WTC11 (cell line): ENCODE results near the gene TMTC2.

ENCODE experiments used
- CBFB ChIP-seq: sonication (generic); formaldehyde crosslinking; IDR thresholded peaks from 2 replicates; pipeline ENCODE4 v1.8.1; 2022; ENCODE audit warnings: mild to moderate bottlenecking, low read depth, missing genetic modification reagents
- CREB1 ChIP-seq: sonication (generic); formaldehyde crosslinking; IDR thresholded peaks from 2 replicates; pipeline ENCODE4 v1.8.0; 2023; ENCODE audit warnings: mild to moderate bottlenecking, missing genetic modification reagents
- JUN ChIP-seq: sonication (generic); formaldehyde crosslinking; IDR thresholded peaks from 2 replicates; pipeline ENCODE4 v1.8.0; 2023; ENCODE audit warnings: mild to moderate bottlenecking, missing genetic modification reagents
- NFATC4 ChIP-seq: fragments of 250-450 bp; sonication (Bioruptor Pico); IDR thresholded peaks from 2 replicates; pipeline ENCODE4 v1.9.0; 2021; ENCODE audit warnings: mild to moderate bottlenecking
- NR3C1 ChIP-seq: sonication (generic); formaldehyde crosslinking; conservative IDR thresholded peaks from 2 replicates; pipeline ENCODE4 v1.8.1; 2023; ENCODE audit warnings: low read depth, mild to moderate bottlenecking, missing genetic modification reagents
- SP1 ChIP-seq: sonication (generic); formaldehyde crosslinking; conservative IDR thresholded peaks from 2 replicates; pipeline ENCODE4 v1.8.1; 2022; ENCODE audit warnings: missing genetic modification reagents
- TP53 ChIP-seq: sonication (generic); formaldehyde crosslinking; IDR thresholded peaks from 2 replicates; pipeline ENCODE4 v1.8.1; 2023; ENCODE audit warnings: mild to moderate bottlenecking, missing genetic modification reagents
- ZNF138 ChIP-seq: sonication (generic); formaldehyde crosslinking; conservative IDR thresholded peaks from 2 replicates; pipeline ENCODE4 v1.8.1; 2022; ENCODE audit warnings: mild to moderate bottlenecking, moderate library complexity, missing genetic modification reagents
- TF ChIP-seq, protein P1 (sequence below): fragments of 200-600 bp; IDR thresholded peaks from 2 replicates; pipeline ENCODE4 v1.8.0; 2022; ENCODE audit warnings: antibody characterized with exemption
- TF ChIP-seq, protein P2 (sequence below): sonication (generic); formaldehyde crosslinking; IDR thresholded peaks from 2 replicates; pipeline ENCODE4 v1.8.1; 2022; ENCODE audit warnings: low read depth, missing genetic modification reagents, borderline replicate concordance
- TF ChIP-seq, protein P3 (sequence below): sonication (generic); formaldehyde crosslinking; conservative IDR thresholded peaks from 2 replicates; pipeline ENCODE4 v1.8.1; 2022; ENCODE audit warnings: mild to moderate bottlenecking, missing genetic modification reagents
- TF ChIP-seq, protein P4 (sequence below): sonication (generic); formaldehyde crosslinking; IDR thresholded peaks from 2 replicates; pipeline ENCODE4 v1.8.1; 2023; ENCODE audit warnings: mild to moderate bottlenecking, missing genetic modification reagents, moderate library complexity
- TF ChIP-seq, protein P5 (sequence below): sonication (generic); formaldehyde crosslinking; IDR thresholded peaks from 2 replicates; pipeline ENCODE4 v1.8.1; 2023; ENCODE audit warnings: mild to moderate bottlenecking, missing genetic modification reagents, moderate library complexity
- TF ChIP-seq, protein P6 (sequence below): sonication (generic); formaldehyde crosslinking; conservative IDR thresholded peaks from 2 replicates; pipeline ENCODE4 v1.8.1; 2023; ENCODE audit warnings: mild to moderate bottlenecking, low read depth, missing genetic modification reagents, moderate library complexity

DNA sequence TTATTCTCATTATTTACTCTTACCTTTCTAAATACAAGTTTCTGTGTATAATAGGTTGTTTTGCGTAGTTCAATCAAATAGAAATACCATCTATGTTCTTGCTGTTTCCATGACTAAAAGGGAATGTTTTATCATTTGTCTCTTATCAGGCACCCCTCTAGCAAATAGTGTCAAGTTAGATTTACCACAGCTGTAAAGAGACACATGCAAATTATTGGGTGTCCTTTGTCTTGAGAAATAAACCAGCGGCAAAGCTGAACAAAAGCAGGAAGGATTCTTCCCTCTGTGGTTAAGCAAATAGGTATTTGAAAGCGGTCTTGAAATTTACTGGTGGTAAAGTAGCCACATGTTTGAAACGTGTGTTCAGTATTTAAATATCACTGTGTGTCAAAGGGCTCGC lies 405.9 kb downstream of the TMTC2 start:
- no peak for TF ChIP-seq JUN
- TF ChIP-seq, protein P1, sequence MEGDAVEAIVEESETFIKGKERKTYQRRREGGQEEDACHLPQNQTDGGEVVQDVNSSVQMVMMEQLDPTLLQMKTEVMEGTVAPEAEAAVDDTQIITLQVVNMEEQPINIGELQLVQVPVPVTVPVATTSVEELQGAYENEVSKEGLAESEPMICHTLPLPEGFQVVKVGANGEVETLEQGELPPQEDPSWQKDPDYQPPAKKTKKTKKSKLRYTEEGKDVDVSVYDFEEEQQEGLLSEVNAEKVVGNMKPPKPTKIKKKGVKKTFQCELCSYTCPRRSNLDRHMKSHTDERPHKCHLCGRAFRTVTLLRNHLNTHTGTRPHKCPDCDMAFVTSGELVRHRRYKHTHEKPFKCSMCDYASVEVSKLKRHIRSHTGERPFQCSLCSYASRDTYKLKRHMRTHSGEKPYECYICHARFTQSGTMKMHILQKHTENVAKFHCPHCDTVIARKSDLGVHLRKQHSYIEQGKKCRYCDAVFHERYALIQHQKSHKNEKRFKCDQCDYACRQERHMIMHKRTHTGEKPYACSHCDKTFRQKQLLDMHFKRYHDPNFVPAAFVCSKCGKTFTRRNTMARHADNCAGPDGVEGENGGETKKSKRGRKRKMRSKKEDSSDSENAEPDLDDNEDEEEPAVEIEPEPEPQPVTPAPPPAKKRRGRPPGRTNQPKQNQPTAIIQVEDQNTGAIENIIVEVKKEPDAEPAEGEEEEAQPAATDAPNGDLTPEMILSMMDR: no peak
- TF ChIP-seq, protein P2, sequence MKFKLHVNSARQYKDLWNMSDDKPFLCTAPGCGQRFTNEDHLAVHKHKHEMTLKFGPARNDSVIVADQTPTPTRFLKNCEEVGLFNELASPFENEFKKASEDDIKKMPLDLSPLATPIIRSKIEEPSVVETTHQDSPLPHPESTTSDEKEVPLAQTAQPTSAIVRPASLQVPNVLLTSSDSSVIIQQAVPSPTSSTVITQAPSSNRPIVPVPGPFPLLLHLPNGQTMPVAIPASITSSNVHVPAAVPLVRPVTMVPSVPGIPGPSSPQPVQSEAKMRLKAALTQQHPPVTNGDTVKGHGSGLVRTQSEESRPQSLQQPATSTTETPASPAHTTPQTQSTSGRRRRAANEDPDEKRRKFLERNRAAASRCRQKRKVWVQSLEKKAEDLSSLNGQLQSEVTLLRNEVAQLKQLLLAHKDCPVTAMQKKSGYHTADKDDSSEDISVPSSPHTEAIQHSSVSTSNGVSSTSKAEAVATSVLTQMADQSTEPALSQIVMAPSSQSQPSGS (CRISPR knock-in tag): no peak
- no peak for TF ChIP-seq NR3C1 (CRISPR knock-in tag)
- TF ChIP-seq, protein P3, sequence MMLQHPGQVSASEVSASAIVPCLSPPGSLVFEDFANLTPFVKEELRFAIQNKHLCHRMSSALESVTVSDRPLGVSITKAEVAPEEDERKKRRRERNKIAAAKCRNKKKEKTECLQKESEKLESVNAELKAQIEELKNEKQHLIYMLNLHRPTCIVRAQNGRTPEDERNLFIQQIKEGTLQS (CRISPR knock-in tag): no peak
- no peak for TF ChIP-seq CBFB (CRISPR knock-in tag)
- TF ChIP-seq, protein P4, sequence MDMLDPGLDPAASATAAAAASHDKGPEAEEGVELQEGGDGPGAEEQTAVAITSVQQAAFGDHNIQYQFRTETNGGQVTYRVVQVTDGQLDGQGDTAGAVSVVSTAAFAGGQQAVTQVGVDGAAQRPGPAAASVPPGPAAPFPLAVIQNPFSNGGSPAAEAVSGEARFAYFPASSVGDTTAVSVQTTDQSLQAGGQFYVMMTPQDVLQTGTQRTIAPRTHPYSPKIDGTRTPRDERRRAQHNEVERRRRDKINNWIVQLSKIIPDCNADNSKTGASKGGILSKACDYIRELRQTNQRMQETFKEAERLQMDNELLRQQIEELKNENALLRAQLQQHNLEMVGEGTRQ (CRISPR knock-in tag): no peak
- no peak for TF ChIP-seq NFATC4 (CRISPR knock-in tag)
- no peak for TF ChIP-seq CREB1 (CRISPR knock-in tag)
- TF ChIP-seq, protein P5, sequence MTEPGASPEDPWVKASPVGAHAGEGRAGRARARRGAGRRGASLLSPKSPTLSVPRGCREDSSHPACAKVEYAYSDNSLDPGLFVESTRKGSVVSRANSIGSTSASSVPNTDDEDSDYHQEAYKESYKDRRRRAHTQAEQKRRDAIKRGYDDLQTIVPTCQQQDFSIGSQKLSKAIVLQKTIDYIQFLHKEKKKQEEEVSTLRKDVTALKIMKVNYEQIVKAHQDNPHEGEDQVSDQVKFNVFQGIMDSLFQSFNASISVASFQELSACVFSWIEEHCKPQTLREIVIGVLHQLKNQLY (CRISPR knock-in tag): no peak
- TF ChIP-seq TP53: no peak
- TF ChIP-seq SP1: no peak
- no peak for TF ChIP-seq ZNF138
- TF ChIP-seq, protein P6, sequence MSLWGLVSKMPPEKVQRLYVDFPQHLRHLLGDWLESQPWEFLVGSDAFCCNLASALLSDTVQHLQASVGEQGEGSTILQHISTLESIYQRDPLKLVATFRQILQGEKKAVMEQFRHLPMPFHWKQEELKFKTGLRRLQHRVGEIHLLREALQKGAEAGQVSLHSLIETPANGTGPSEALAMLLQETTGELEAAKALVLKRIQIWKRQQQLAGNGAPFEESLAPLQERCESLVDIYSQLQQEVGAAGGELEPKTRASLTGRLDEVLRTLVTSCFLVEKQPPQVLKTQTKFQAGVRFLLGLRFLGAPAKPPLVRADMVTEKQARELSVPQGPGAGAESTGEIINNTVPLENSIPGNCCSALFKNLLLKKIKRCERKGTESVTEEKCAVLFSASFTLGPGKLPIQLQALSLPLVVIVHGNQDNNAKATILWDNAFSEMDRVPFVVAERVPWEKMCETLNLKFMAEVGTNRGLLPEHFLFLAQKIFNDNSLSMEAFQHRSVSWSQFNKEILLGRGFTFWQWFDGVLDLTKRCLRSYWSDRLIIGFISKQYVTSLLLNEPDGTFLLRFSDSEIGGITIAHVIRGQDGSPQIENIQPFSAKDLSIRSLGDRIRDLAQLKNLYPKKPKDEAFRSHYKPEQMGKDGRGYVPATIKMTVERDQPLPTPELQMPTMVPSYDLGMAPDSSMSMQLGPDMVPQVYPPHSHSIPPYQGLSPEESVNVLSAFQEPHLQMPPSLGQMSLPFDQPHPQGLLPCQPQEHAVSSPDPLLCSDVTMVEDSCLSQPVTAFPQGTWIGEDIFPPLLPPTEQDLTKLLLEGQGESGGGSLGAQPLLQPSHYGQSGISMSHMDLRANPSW (CRISPR knock-in tag): no peak
